ENCODE measurements around the gene SHH. TPM values are rescaled to one million over a fixed set of nuclear protein-coding genes. Genes with fewer than 3 reads are reported as not detected.

SHH gene
- polyA plus RNA-seq, 1 donor (not counting 4 experiments of a cell fraction or from before 2014, with no cell fraction given), result not detected

GRCh38 chr7:155758348-155758747 lies 53.9 kb downstream of the SHH start:
- dilution Hi-C loops (cut with MboI; ENCODE audit: extremely low pct_ligation_motif_present, low sequenced_read_pairs), result no loop called here
- TF ChIP-seq CTCF (optimal IDR thresholded peaks at IDR 0.05 in 1 of 3, IDR thresholded peaks at IDR 0.05 in 1 of 3, conservative IDR thresholded peaks at IDR 0.05 in 1 of 3; ENCODE audit: extremely low read depth in 1 of 3, insufficient read depth in 2 of 3, low read length in 3 of 3) (no peak), EZH2 (IDR thresholded peaks at IDR 0.05; ENCODE audit: low read length) (no peak)
- no peak for DNase-seq (ENCODE audit: low read depth, low spot score)

GRCh38 chr7:155756322-155756721 lies 55.9 kb downstream of the SHH start:
- Histone ChIP-seq H3K4me2 (ENCODE audit: control insufficient read depth, extremely low read depth, insufficient read depth, low read depth, low read length) (no peak overlapping the region), H4K20me1 (ENCODE audit: control insufficient read depth, extremely low read depth, insufficient read depth, low read length) (peaks cover 16% of the 10 kb centered on the region), H3K9me1 (ENCODE audit: control insufficient read depth, extremely low read depth, insufficient read depth, low read length) (peaks cover 6% of the 10 kb centered on the region), H3K4me3 (ENCODE audit: control insufficient read depth in 2 of 3, extremely low read depth in 1 of 3, insufficient read depth in 2 of 3, low read depth in 1 of 3, low read length in 3 of 3) (no peak overlapping the region), H3K27me3 (ENCODE audit: control insufficient read depth, extremely low read depth, insufficient read depth, low read length) (no peaks in the 10 kb centered on the region), H2AFZ (ENCODE audit: control insufficient read depth, low read length) (no peak overlapping the region), H3K79me2 (ENCODE audit: control insufficient read depth, insufficient read depth, low read length) (peaks cover 74% of the 10 kb centered on the region), H3K27ac (ENCODE audit: control insufficient read depth, insufficient read depth, low read length) (no peak overlapping the region), H3K36me3 (ENCODE audit: control insufficient read depth in 2 of 2, extremely low read depth in 1 of 2, insufficient read depth in 2 of 2, low read length in 2 of 2) (peaks cover 5 to 9% of the 10 kb centered on the region in 2 experiments), H3K9me3 (ENCODE audit: control insufficient read depth, low read depth, low read length) (no peaks in the 10 kb centered on the region), H3K9ac (ENCODE audit: control insufficient read depth, extremely low read depth, insufficient read depth, low read length) (no peak overlapping the region), H3K4me1 (ENCODE audit: control insufficient read depth, extremely low read depth, insufficient read depth, low read length) (peaks cover 15% of the 10 kb centered on the region)
- DNase-seq (ENCODE audit: low read depth, low spot score) (no peak), FAIRE-seq (no peak)
- TF ChIP-seq CTCF (optimal IDR thresholded peaks at IDR 0.05 in 1 of 3, IDR thresholded peaks at IDR 0.05 in 1 of 3, conservative IDR thresholded peaks at IDR 0.05 in 1 of 3; ENCODE audit: extremely low read depth in 1 of 3, insufficient read depth in 2 of 3, low read length in 3 of 3), result no peak
- TF ChIP-seq EZH2 (IDR thresholded peaks at IDR 0.05; ENCODE audit: low read length), result no peak
- dilution Hi-C loops (cut with MboI; ENCODE audit: extremely low pct_ligation_motif_present, low sequenced_read_pairs), result no loop called here

More at GRCh38 chr7:155758348-155758747, 53.9 kb downstream of the SHH start:
- Histone ChIP-seq H3K79me2 (ENCODE audit: control insufficient read depth, insufficient read depth, low read length) (peaks cover 72% of the 10 kb centered on the region), H3K9me3 (ENCODE audit: control insufficient read depth, low read depth, low read length) (no peaks in the 10 kb centered on the region), H2AFZ (ENCODE audit: control insufficient read depth, low read length) (no peak overlapping the region), H3K4me1 (ENCODE audit: control insufficient read depth, extremely low read depth, insufficient read depth, low read length) (peaks cover 5% of the 10 kb centered on the region), H3K4me3 (ENCODE audit: control insufficient read depth in 2 of 3, extremely low read depth in 1 of 3, insufficient read depth in 2 of 3, low read depth in 1 of 3, low read length in 3 of 3) (no peak overlapping the region), H3K27ac (ENCODE audit: control insufficient read depth, insufficient read depth, low read length) (no peak overlapping the region), H3K9me1 (ENCODE audit: control insufficient read depth, extremely low read depth, insufficient read depth, low read length) (peaks cover 6% of the 10 kb centered on the region), H3K9ac (ENCODE audit: control insufficient read depth, extremely low read depth, insufficient read depth, low read length) (no peak overlapping the region), H3K36me3 (ENCODE audit: control insufficient read depth in 2 of 2, extremely low read depth in 1 of 2, insufficient read depth in 2 of 2, low read length in 2 of 2) (peaks cover 7 to 9% of the 10 kb centered on the region in 2 experiments), H4K20me1 (ENCODE audit: control insufficient read depth, extremely low read depth, insufficient read depth, low read length) (peaks cover 8% of the 10 kb centered on the region), H3K4me2 (ENCODE audit: control insufficient read depth, extremely low read depth, insufficient read depth, low read depth, low read length) (no peak overlapping the region), H3K27me3 (ENCODE audit: control insufficient read depth, extremely low read depth, insufficient read depth, low read length) (no peaks in the 10 kb centered on the region)
- FAIRE-seq, result no peak
